Effector memory CD4-positive, alpha-beta T cell (primary cell): ENCODE data around the gene ZNF500.

Source experiments
- DNase-seq, 3 donors: peaks; one replicate each; pipeline ENCODE4 v3.0.0-alpha.2; 2020
- H3K27ac ChIP-seq: 2 replicates; pipeline ENCODE4 v1.7.0; 2013; ENCODE audit warnings: mild to moderate bottlenecking, low read length, moderate library complexity; ENCODE audit not compliant: insufficient read depth, poor library complexity, severe bottlenecking
- H3K27me3 ChIP-seq: replicated peaks from 2 replicates; pipeline ENCODE4 v1.7.0; 2013; ENCODE audit warnings: mild to moderate bottlenecking, low read length; ENCODE audit not compliant: insufficient read depth, control insufficient read depth, poor library complexity, severe bottlenecking
- H3K36me3 ChIP-seq: 2 replicates; pipeline ENCODE4 v1.7.0; 2013; ENCODE audit warnings: mild to moderate bottlenecking, low read length, moderate library complexity; ENCODE audit not compliant: control insufficient read depth, insufficient read depth
- H3K4me1 ChIP-seq: 2 replicates; pipeline ENCODE4 v1.7.0; 2013; ENCODE audit warnings: low read length, mild to moderate bottlenecking; ENCODE audit not compliant: control insufficient read depth, insufficient read depth, poor library complexity, severe bottlenecking
- H3K4me3 ChIP-seq: 2 replicates; pipeline ENCODE4 v1.7.0; 2013; ENCODE audit warnings: low read length, low read depth, mild to moderate bottlenecking; ENCODE audit not compliant: insufficient read depth, poor library complexity, severe bottlenecking
- H3K9me3 ChIP-seq: 2 replicates; pipeline ENCODE4 v1.7.0; 2013; ENCODE audit warnings: mild to moderate bottlenecking, low read length, moderate library complexity; ENCODE audit not compliant: control insufficient read depth

The ZNF500 gene

GRCh38 chr16:4796982-4797804, 30.2 kb upstream of the ZNF500 start:
- Histone ChIP-seq H3K36me3 (no peaks in the 10 kb centered on the region), H3K27ac (no peak overlapping the region), H3K27me3 (no peaks in the 10 kb centered on the region), H3K4me1 (peaks cover 8% of the 10 kb centered on the region), H3K4me3 (no peak overlapping the region), H3K9me3 (no peaks in the 10 kb centered on the region)
- DNase-seq = no peak

DNA sequence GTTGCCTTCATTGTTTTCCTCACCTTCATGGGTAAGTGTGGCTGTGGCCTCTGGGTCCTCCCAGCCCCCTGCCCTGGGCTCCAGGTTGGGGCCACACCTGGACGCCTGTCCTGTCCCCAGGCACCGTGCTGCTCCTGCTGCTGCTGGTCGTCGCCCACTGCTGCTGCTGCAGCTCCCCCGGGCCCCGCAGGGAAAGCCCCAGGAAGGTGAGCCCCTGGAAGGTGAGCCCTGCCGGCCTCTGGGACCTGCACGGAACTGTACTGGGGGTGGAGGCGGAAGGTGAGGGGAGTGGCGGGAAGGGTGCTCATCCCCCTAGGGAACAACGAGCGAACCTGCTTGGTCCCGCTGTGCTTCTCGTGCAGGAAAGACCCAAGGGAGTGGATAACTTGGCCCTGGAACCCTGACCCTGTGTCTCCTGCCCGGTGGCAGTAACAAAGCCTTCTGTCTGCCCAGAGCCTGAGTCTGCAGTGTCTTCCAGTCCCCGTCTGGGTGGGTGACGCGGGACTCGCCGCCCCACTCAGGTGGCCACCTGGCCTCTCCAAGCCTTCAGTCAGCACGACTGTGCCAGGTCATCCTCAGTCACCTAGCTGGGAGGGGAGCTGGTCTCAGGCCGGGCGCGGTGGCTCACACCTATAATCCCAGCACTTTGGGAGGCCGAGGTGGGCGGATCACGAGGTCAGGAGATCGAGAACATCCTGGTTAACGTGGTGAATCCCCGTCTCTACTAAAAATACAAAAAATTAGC, 29.0 kb upstream of the ZNF500 start:
- no peaks in the 10 kb centered on the region for H3K27me3 ChIP-seq
- H3K4me3 ChIP-seq = no peak overlapping the region
- H3K4me1 ChIP-seq = no peaks in the 10 kb centered on the region
- no peak for DNase-seq
- no peak overlapping the region for H3K27ac ChIP-seq
- no peaks in the 10 kb centered on the region for H3K36me3 ChIP-seq
- H3K9me3 ChIP-seq = no peaks in the 10 kb centered on the region

DNA sequence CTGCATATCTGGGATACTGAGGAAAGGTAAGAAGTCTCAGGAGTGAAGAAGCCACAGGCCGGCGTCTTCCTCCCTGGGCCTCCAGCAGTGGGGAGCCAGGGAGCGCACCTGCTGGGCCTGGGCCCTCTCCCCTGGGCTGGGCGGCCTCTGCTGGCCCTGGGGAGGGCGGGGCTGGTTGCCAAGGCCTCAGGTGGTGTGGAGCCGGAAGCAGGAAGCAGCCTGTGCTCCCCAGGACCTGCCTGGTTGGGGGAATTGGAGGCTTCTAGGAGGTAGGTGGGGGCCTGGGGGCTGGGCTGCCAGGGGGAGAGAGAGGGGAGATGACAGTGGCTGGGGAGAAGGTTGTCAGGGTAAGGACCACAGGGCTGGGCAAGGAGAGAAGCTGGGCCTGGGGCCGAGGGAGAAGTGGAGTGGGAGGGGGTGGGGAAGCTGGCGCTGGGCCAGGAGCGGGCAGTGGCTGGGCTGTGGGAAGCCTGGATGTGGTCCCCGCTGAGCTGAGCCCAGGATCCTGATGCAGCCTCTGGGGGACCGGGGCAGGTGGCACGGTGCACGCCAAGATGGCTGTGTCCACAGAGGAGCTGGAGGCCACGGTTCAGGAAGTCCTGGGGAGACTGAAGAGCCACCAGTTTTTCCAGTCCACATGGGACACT, 28.3 kb upstream of the ZNF500 start, which contains the start of gene SMIM22:
Gene SMIM22, plus strand, starts transcription at position 189 of the 647 bp plus-strand sequence. Its CDS starts 366 bp downstream, at position 555.
- H3K27ac ChIP-seq = no peak within 1 kb of the TSS
- no peak for DNase-seq
- H3K27me3 ChIP-seq = no peaks in the 10 kb centered on the region
- no peaks in the 10 kb centered on the region for H3K4me1 ChIP-seq
- H3K4me3 ChIP-seq = no peak within 1 kb of the TSS
- no peaks in the 10 kb centered on the region for H3K9me3 ChIP-seq
- no peaks in the 10 kb centered on the region for H3K36me3 ChIP-seq

DNA sequence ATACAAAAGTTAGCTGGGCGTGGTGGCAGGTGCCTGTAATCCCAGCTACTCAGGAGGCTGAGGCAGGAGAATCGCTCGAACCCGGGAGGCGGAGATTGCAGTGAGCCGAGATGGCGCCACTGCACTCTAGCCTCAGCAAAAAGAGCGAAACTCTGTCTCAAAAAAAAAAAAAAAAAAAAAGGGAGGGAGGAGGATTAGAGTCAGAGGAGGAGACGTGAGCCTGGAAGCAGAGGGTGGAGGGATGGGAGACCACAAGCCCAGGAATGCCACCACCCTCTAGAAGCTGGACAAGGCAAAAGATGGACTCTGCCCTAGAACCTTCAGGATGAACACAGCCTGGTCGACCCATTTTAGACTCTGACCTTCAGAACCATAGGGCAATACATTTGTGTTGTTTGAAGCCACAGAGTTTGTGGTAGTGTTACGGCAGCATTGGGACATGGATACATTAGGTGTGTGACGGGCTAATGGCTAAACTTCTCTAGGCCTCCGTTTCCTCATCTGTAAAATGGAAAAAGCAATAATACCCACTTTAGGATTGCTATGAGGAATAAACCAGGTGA, 26.1 kb upstream of the ZNF500 start:
- Histone ChIP-seq H3K4me3 (no peak overlapping the region), H3K4me1 (no peaks in the 10 kb centered on the region), H3K9me3 (no peaks in the 10 kb centered on the region), H3K27ac (no peak overlapping the region), H3K36me3 (no peaks in the 10 kb centered on the region), H3K27me3 (no peaks in the 10 kb centered on the region)
- DNase-seq = no peak

DNA sequence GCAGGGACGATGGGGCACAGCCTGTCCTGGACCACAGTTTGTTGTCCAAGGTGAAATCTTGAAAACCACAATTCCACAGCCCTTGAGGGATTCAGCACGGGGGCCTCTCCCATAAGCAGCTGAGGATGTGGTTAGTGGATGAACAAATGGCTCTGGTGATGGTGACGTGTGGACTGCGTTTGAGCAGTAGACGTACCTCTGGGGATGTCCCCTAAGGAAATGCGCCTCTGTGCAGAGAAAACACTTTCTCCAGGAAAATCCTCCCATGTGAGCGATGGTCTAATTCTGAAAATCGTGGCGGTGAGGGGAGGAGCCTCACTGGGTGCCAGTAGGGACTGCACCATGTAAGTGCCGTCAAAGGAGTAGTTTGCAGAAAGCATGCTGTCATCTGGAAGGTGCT, 23.9 kb upstream of the ZNF500 start:
- no peak for DNase-seq
- no peak overlapping the region for H3K27ac ChIP-seq
- H3K36me3 ChIP-seq = no peaks in the 10 kb centered on the region
- H3K27me3 ChIP-seq = no peaks in the 10 kb centered on the region
- H3K4me1 ChIP-seq = no peaks in the 10 kb centered on the region
- no peaks in the 10 kb centered on the region for H3K9me3 ChIP-seq
- H3K4me3 ChIP-seq = no peak overlapping the region

GRCh38 chr16:4790261-4790660, 23.3 kb upstream of the ZNF500 start:
- H3K9me3 ChIP-seq = no peaks in the 10 kb centered on the region
- no peaks in the 10 kb centered on the region for H3K27me3 ChIP-seq
- H3K36me3 ChIP-seq = no peaks in the 10 kb centered on the region
- no peak overlapping the region for H3K27ac ChIP-seq
- no peaks in the 10 kb centered on the region for H3K4me1 ChIP-seq
- DNase-seq = no peak
- H3K4me3 ChIP-seq = no peak overlapping the region

- Histone ChIP-seq H3K9me3 (no peaks in the 10 kb centered on the region), H3K27ac (no peak overlapping the region), H3K36me3 (no peaks in the 10 kb centered on the region), H3K4me3 (no peak overlapping the region), H3K4me1 (no peaks in the 10 kb centered on the region), H3K27me3 (no peaks in the 10 kb centered on the region)
- no peak for DNase-seq
Measured at GRCh38 chr16:4788910-4789309, 21.9 kb upstream of the ZNF500 start.

- Histone ChIP-seq H3K27ac (no peak overlapping the region), H3K4me1 (no peaks in the 10 kb centered on the region), H3K9me3 (no peaks in the 10 kb centered on the region), H3K36me3 (no peaks in the 10 kb centered on the region), H3K4me3 (no peak overlapping the region), H3K27me3 (no peaks in the 10 kb centered on the region)
- no peak for DNase-seq
Measured at GRCh38 chr16:4788489-4788889, 21.5 kb upstream of the ZNF500 start.

DNA sequence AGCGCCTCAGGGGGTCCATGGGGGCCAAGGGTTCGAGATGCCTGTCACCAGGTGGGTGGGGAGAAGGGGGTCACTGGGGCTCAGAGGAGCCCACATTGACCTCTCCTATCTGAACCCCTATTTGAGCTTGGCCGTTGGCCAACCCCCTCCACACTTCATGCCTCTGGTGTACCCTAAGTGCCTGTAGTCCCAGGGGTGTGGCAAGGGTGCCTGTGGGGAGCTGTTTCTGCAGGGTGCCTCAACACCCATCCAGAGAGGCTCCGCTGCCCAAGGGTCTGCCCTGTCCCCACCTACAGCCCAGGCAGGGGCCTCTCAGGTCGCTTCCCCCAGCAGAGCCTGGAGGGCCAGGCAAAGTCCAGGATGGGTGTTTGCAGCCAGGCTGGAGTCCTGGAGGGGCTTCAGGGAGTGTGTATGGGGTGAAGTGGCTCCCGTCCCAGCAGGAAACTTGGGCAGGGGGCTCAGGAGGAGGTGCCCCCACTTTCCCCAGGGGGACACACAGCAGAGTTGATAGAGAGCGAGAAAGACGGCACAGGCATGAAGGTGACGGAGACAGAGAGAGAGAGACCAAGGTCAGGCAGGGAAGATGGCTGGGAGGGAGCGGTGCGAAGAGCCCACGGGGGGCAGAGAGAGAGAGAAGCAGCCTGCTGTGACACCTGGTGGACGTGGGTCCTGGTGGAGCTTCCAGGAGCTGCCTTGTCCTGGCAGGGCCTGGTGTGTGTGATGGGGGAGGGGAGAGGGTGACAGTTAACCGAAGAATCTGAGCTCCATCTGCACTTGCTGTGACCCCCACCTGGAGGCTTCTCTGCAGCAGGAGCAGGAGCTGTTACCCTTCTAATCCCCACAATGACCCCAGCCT, 20.9 kb upstream of the ZNF500 start, which contains the start of gene SEPTIN12:
Gene SEPTIN12, minus strand, starts transcription at position 719 of the 856 bp plus-strand sequence. Its CDS starts 700 bp downstream, at position 19.
- Histone ChIP-seq H3K36me3 (no peaks in the 10 kb centered on the region), H3K4me3 (no peak within 1 kb of the TSS), H3K4me1 (no peaks in the 10 kb centered on the region), H3K9me3 (no peaks in the 10 kb centered on the region), H3K27ac (no peak within 1 kb of the TSS), H3K27me3 (no peaks in the 10 kb centered on the region)
- no peak for DNase-seq
